RPMI8226 (cell line): Measurements from ENCODE around the gene C1orf159.

Source experiments
- DNase-seq: peaks from one replicate; pipeline ENCODE4 v3.0.0-alpha.2; 2015

C1orf159 gene

DNA sequence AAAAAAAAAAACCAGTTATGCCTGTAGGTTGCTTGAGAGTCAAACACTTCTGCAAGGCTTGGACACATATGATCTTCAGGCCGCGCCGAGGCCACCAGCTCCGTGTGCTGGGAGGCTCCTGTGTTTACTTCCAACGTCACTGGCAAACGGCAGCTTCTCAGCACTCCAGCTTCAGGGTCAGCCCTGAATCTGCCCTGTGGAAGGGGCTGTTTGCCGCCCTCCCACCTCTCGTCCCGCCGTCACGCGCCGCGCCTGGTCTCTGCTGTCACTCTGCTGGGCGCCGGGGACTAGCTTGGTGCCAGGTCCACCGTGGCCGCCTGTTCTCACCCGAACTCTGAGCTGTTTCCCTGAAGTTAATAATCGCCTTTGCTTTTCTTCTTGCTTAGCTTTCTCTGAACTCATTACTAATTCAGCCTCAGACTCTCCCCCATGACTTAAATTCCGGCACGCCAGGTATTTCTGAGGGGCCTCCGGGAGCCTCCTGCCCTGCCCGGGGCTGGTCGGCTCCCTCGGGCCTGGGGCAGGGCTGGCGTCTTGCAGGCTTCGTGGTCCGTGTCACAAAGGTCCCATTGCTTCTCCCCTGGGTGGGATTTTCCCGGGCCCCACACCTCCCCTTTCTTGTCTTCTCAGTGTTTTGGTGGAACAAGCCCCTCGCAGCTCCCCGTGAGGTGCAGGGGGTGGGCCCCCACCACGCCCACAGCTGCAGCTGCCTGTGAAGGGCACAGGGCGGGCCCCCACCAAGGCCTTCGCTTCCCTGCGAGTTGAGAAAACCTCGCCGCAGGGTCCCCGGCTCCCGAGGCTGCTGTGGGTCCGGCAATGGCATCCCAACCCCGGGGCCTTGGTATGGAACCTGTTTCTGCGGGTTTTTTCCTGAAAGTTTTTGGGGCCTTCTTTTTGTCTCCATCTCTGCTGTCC, 14.6 kb upstream of the C1orf159 start:
- DNase-seq = no peak

- no peak for DNase-seq
These were observed 13.5 kb upstream of the C1orf159 start for GRCh38 chr1:1129381-1129821.

DNA sequence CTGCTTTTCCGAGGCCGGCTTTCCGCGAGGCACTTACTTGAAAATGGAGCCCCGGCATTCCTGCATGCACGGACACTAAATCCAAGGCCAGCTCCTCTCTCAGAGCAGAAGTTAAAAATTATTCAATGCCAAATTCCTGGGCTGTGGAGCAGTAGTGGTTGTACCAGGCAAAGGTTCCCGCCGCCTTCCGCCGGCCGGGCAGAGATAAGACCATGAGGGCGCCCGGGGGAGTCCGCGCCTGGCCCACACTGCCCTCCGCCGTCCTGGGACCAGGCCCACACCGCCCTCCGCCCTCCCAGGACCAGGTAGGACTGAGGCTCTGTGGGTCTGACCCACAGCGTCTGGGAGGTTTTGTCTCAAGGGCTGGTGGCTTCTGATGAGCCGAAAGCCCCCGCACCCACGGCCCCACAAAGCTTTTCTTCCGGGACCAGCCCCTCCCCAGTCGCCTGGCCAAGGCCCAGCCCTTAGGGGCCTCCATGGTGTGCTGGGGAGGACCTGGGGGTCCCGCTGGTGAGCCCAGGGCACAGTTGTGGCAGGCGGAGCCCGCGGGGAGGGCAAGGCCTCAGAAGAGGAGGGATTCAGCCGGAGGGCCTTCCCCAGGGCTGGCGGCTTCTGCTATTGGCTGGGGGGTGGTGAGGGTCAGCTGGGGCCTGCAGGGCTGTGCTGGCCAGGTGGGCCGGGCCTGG, 12.7 kb upstream of the C1orf159 start:
- no peak for DNase-seq

- DNase-seq = no peak
These were observed 11.9 kb upstream of the C1orf159 start for GRCh38 chr1:1127551-1128451.

DNA sequence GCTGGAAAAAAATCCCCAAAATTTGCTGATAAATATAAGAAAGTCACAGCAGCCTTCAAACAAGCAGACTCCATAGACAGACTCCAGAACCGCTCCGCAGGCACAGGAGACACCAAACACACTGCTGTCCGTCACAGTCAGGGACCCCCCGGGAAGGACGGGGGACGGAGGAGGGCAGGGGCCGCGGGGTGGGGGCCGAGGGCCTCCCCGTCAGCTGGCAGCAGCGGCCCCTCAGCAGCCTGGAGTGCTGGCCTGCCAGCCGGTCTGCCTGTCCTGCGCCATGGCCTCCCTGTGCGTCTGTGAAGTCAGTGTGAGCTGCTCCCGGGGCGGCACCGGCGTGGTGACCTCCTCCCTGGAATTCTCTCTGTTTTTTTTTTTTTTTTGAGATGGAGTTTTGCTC, 10.1 kb upstream of the C1orf159 start:
- no peak for DNase-seq

- DNase-seq = no peak
These were observed 9.1 kb upstream of the C1orf159 start for GRCh38 chr1:1124786-1125642.

- DNase-seq = no peak
These were observed 8.6 kb upstream of the C1orf159 start for GRCh38 chr1:1124508-1124785.

- DNase-seq = no peak
These were observed 8.0 kb upstream of the C1orf159 start for GRCh38 chr1:1123581-1124507.

DNA sequence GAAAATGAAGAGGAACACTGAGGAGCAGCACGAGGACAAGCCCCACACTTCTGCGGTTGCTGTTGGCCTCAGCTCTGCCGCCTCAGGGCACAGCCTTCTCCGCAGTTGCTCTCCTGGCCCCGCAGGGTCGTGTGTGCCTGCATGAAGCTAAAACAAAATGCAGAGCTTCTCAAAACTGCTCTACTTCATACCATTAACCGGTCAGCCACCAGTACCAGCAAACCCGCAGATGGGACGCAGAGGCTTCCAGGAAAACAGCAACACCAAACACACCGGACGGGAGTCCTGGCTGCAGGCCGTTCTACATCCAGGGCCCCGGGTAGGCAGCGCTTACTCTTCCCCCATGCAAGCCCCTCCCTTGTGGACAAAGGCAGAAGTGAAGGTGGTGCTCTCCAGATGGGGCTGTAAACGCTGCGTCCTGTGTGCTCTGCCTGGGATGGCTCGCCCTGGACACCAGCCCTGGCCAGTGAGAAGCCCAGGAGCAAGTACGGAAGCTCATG, 7.1 kb upstream of the C1orf159 start:
- DNase-seq = no peak

GRCh38 chr1:1122078-1122811, 6.4 kb upstream of the C1orf159 start:
- DNase-seq = peak; percentile 88

DNA sequence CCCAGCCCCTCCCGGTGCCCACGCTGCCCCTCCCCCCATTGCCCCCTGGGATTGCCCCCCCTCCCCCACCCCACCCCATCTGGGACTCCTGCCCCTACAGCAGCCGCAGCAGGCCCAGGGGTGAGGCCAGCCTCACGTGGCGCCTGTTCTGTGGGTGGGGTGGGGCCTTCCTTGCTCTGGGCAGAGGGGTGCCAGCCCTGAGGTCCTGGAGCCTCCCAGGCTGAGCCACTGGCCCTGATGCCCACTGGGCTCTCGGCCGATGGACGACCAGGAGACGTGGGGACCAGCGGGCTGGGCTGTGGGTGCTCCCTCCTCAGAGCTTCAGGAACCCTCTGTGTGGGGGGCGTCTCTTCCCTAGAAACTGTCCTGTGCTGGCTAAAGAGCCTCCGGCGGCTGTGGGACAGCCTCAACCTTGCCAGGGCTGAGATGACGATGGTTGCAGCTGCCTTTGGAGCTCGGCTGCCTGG, 5.8 kb upstream of the C1orf159 start:
- DNase-seq = no peak

GRCh38 chr1:1120866-1121591, 5.1 kb upstream of the C1orf159 start:
- DNase-seq = peak; percentile 5

DNA sequence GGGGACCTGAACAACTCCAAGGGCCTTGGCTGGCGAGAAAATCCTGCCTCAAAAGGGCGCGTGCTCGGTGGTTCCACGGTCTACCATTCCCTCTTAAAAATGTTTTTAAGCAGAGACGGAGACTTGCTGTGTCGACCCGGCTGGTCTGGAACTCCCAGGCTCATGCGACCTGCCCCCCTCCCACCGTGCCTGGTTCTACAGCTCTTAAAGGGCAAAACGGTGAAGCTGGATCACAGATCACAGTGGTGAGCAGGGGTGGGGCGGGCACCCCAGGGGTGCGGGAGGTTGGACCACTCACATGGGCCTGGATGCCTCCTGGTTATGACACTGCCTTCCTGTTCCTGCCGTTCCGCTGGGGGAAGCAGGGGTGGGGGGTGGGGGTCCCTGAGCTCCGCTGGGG, 4.2 kb upstream of the C1orf159 start:
- no peak for DNase-seq

- DNase-seq = no peak
These were observed 3.5 kb upstream of the C1orf159 start for GRCh38 chr1:1119272-1119890.

DNA sequence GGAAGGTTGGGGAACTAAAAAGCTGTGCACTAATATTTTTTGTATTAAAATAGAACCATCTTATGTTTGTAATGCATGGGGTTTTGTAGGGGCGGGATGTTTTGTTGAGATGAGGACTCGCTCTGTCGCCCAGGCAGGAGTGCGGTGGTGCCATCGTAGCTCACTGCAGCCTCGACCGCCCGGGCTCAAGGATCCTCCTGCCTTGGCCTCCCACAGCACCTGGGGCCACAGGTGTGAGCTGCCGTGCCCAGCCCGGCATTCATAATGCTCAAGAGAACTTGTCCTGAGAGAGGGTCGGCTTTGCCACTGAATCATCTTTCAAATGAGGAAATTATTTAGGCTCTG, 3.0 kb upstream of the C1orf159 start:
- DNase-seq = no peak

DNA sequence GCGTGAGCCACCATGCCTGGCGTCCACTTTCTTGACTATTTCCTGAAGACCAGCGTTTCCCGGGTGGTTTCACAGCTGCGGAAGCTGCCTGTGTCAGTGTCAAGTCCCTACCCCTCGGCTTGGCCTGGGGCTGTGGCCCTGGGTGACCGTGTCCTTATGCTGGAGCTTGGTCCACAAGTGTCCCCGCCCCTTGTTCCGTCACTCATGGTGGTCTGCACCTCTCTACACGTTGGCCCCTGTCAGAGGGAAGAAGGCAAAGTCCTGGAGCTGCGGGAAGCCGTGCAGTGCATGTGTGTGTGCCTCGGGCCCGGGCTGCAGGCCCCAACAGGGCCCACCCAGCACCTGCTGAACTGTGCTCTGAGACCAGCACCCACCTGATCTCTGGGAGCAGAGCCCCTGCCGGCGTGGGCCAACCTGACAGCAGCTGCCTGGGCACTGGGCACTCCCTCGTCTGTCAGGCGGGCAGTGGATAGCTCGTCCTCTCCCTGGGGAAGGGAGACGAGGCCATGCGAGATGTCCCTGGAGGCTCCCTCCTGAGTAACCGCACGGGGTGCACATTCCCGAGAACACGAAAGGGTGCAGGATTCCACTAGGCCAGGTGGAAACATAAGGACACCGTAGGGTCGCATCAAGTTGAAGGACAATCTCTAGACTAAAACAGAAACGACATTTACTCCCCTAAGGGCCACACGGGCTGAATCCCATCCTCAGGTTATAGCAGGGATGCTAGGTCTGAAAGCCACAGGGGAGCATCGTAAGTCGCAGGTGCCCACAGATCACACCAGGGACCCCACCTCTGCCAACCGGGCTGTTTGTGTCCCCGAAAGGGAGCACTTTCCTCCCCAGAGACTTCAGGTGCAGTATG, 2.4 kb upstream of the C1orf159 start:
- no peak for DNase-seq

DNA sequence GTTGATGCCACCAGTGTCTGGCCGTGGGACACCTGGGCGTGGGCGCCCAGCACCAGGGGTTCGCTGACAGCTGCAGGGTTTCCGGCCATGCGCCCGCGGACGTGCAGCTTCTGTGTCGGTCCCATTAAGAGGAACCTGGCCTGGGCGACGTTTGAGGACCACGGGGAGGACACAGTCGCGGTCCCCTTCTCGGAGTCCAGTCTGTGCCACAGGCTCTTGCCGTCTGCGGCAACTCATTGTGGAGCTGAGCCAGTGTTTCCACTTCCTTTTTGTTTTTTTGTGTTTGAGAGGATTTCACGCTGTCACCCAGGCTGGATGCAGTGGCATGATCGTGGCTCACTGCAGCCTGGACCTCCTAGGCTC, 1.6 kb upstream of the C1orf159 start:
- DNase-seq = no peak
